Lower lobe of right lung (tissue), 2 donors: ENCODE measurements around the gene TADA2B. TPM values are rescaled to one million over a fixed set of nuclear protein-coding genes. Genes with fewer than 3 reads are reported as not detected.

Source experiments
- ATAC-seq, 2 donors: fragments of 200-7000 bp; cut with Tn5 transposase; one replicate each; pipeline ENCODE4 v1.9.1; 2020 to 2022; ENCODE audit warnings: mild to moderate bottlenecking in 2 of 2, moderate library complexity in 2 of 2
- DNase-seq: peaks from one replicate; pipeline ENCODE4 v3.0.0-alpha.2; 2020
- H3K27ac ChIP-seq: fragments of 200-600 bp; one replicate; pipeline ENCODE4 v1.8.0; 2022
- H3K27me3 ChIP-seq: fragments of 200-600 bp; one replicate; pipeline ENCODE4 v1.8.0; 2022; ENCODE audit warnings: low read depth
- H3K36me3 ChIP-seq: fragments of 200-600 bp; one replicate; pipeline ENCODE4 v1.8.0; 2022; ENCODE audit warnings: mild to moderate bottlenecking
- H3K4me1 ChIP-seq: fragments of 200-600 bp; one replicate; pipeline ENCODE4 v1.8.0; 2022
- H3K4me3 ChIP-seq: fragments of 200-600 bp; one replicate; pipeline ENCODE4 v1.8.0; 2022; ENCODE audit warnings: mild to moderate bottlenecking
- H3K9me3 ChIP-seq: fragments of 200-600 bp; one replicate; pipeline ENCODE4 v1.8.0; 2022
- CTCF ChIP-seq: fragments of 200-600 bp; IDR thresholded peaks from one replicate; pipeline ENCODE4 v1.8.0; 2022; ENCODE audit warnings: antibody characterized with exemption, mild to moderate bottlenecking
- intact Hi-C: fragments of 100-400 bp; cut with DNase I; formaldehyde crosslinking; loops from one replicate; pipeline ENCODE4 v1.11.0; 2022
- total RNA-seq: library from RNA; stranded (reverse); fragmentation: NEBNext Ultra II Directional; extraction: Animal tissue kit (Norgen Biotek cat#: 25700); gene quantifications from one replicate; pipeline ENCODE4 v1.2.1, GENCODE V29; 2021
- donor health status: DM: no; HTN: yes; CAD: no; lungs with severe emphysema.

The TADA2B gene
- total RNA-seq, 1 donor from 2014 or later = 20.2 TPM

DNA sequence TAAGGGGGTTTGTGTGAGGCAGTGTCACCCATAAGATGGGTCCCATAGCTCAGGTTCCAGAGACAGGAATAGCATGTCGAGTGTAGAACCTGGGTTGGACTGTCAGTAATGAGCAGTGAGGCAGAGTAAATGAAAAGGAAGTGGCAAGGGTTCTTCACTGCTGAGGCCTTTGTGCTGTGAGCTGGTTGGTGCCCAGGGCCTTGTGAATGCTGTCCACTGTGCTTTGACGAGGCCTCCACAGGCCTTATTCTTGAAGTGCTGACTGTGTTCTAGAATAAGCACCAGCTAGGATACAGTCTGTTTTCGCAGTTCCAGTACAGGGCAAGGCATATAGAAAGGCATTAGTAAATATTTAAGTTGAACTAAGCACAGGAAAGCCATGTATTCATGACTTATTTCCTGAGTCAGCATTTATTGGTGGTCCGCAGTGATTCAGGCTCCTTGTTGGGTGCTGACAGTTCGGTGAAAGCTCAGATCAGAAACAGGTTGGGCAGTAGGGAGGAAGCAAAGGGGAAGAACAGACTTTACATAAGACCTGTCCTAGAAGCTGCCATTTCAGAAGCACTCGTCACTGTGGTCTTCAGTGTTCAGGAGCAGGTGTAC, 25.6 kb upstream of the TADA2B start:
- H3K4me1 ChIP-seq = no peaks in the 10 kb centered on the region
- H3K9me3 ChIP-seq = no peaks in the 10 kb centered on the region
- no peak overlapping the region for H3K27ac ChIP-seq
- peaks cover 93% of the 10 kb centered on the region for H3K36me3 ChIP-seq
- ATAC-seq (no peak), DNase-seq (no peak)
- intact Hi-C loops = no loop called here
- TF ChIP-seq CTCF = no peak
- no peaks in the 10 kb centered on the region for H3K27me3 ChIP-seq
- H3K4me3 ChIP-seq = no peak overlapping the region

DNA sequence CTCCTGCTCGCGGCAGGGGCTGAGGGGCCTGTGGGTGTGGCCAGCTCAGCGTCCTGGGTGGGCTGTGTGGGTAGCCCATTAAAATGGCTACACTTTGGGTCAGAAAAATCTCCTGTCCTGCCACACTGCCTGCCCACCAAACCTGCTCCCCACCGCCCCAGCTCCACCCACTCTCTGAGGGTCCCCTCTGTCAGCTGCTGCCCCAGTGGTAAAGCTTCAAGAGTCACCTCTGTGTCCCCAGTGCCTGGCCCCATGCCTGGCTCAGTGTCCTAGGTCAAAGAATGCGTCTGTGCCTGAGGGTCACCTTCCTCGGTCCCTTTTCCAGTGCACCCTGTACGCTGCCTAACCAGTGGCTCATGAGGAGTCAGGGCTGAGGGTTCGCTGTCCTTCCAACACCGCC, 24.9 kb upstream of the TADA2B start:
- TF ChIP-seq CTCF = no peak
- no peaks in the 10 kb centered on the region for H3K9me3 ChIP-seq
- no peak overlapping the region for H3K27ac ChIP-seq
- no peak for DNase-seq
- H3K4me1 ChIP-seq = no peaks in the 10 kb centered on the region
- intact Hi-C loops = no loop called here
- H3K36me3 ChIP-seq = peaks cover 93% of the 10 kb centered on the region
- no peaks in the 10 kb centered on the region for H3K27me3 ChIP-seq
- no peak for ATAC-seq
- H3K4me3 ChIP-seq = no peak overlapping the region

GRCh38 chr4:7019367-7019766, 23.8 kb upstream of the TADA2B start:
- DNase-seq (no peak), ATAC-seq (peak; percentile 58 to 77)
- H3K27ac ChIP-seq = no peak overlapping the region
- no peaks in the 10 kb centered on the region for H3K9me3 ChIP-seq
- H3K36me3 ChIP-seq = peaks cover 95% of the 10 kb centered on the region
- H3K4me3 ChIP-seq = no peak overlapping the region
- intact Hi-C loops = no loop called here
- no peaks in the 10 kb centered on the region for H3K27me3 ChIP-seq
- no peaks in the 10 kb centered on the region for H3K4me1 ChIP-seq
- TF ChIP-seq CTCF = no peak

DNA sequence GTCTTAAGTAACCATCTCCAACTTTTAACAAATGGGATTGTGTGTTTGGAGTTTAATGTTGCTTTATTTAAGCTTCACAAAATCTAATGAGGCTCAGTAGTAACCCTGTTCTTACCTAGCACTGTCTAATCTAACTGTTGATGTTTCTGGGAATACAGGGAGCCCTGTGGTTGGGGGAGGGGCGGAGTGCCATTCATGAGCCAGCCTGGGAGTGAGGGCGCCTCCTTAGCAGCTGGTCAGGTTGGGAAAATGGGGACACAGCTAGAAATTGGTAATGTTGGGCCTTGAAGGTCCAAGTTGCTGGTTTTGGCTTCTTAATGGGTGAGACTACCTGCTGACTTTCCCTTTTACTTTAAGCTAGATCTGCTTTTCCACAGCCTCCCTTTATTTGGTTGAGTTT, 22.9 kb upstream of the TADA2B start:
- no peak for TF ChIP-seq CTCF
- Histone ChIP-seq H3K27ac (no peak overlapping the region), H3K4me3 (no peak overlapping the region), H3K27me3 (no peaks in the 10 kb centered on the region), H3K9me3 (no peaks in the 10 kb centered on the region), H3K36me3 (peaks cover 95% of the 10 kb centered on the region), H3K4me1 (no peaks in the 10 kb centered on the region)
- ATAC-seq (no peak), DNase-seq (no peak)
- intact Hi-C loops = no loop called here

GRCh38 chr4:7020856-7021255, 22.3 kb upstream of the TADA2B start:
- no peak overlapping the region for H3K4me3 ChIP-seq
- H3K27ac ChIP-seq = no peak overlapping the region
- intact Hi-C loops = no loop called here
- no peak for TF ChIP-seq CTCF
- no peaks in the 10 kb centered on the region for H3K27me3 ChIP-seq
- peaks cover 95% of the 10 kb centered on the region for H3K36me3 ChIP-seq
- H3K9me3 ChIP-seq = no peaks in the 10 kb centered on the region
- no peak for DNase-seq
- ATAC-seq = no peak
- H3K4me1 ChIP-seq = no peaks in the 10 kb centered on the region
